Skeletal muscle satellite cell (primary cell): ENCODE data around the gene LMNA.
A peak's percentile ranks its signal among the peaks of the same experiment; 100 is the strongest.
"Not testable (repeated sequence)": the region's sequence is repeated elsewhere in the genome, so short reads cannot be mapped to it uniquely, and the experiment has no call there.

Experiments
- H3K27me3 ChIP-seq: 2 replicates; pipeline ENCODE4 v1.7.0; 2013; ENCODE audit warnings: low read length; ENCODE audit not compliant: control insufficient read depth, insufficient read depth
- H3K36me3 ChIP-seq: 2 replicates; pipeline ENCODE4 v1.7.0; 2013; ENCODE audit warnings: mild to moderate bottlenecking, control low read depth, low read length; ENCODE audit not compliant: insufficient read depth
- H3K4me1 ChIP-seq: 2 replicates; pipeline ENCODE4 v1.7.0; 2013; ENCODE audit warnings: low read length; ENCODE audit not compliant: control insufficient read depth, insufficient read depth
- H3K4me2 ChIP-seq: 2 replicates; pipeline ENCODE4 v1.7.0; 2013; ENCODE audit warnings: mild to moderate bottlenecking, low read length
- H3K4me3 ChIP-seq: 2 replicates; pipeline ENCODE4 v1.7.0; 2013; ENCODE audit warnings: low read length
- H3K9ac ChIP-seq: 2 replicates; pipeline ENCODE4 v1.7.0; 2013; ENCODE audit warnings: mild to moderate bottlenecking, low read depth, low read length, moderate library complexity
- H3K9me3 ChIP-seq: replicated peaks from 2 replicates; pipeline ENCODE4 v1.7.0; 2013; ENCODE audit warnings: mild to moderate bottlenecking, control low read depth, low read length

The LMNA gene

GRCh38 chr1:156118177-156118868, 3.8 kb downstream of the LMNA start:
- Histone ChIP-seq H3K4me1 (peaks cover 64% of the 10 kb centered on the region), H3K36me3 (peaks cover 42% of the 10 kb centered on the region), H3K27me3 (no peaks in the 10 kb centered on the region)

GRCh38 chr1:156119503-156120209, 5.1 kb downstream of the LMNA start:
- Histone ChIP-seq H3K9me3 (no peaks in the 10 kb centered on the region), H3K9ac (peak overlapping the region; percentile 91), H3K36me3 (peaks cover 42% of the 10 kb centered on the region), H3K4me3 (peak overlapping the region; percentile 69), H3K4me2 (peak overlapping the region; percentile 94), H3K4me1 (peaks cover 67% of the 10 kb centered on the region), H3K27me3 (no peaks in the 10 kb centered on the region)

More at GRCh38 chr1:156118177-156118868, 3.8 kb downstream of the LMNA start:
- Histone ChIP-seq H3K9ac (peak overlapping the region; percentile 100), H3K4me2 (peak overlapping the region; percentile 94), H3K9me3 (no peaks in the 10 kb centered on the region), H3K4me3 (peak overlapping the region; percentile 99)

GRCh38 chr1:156120318-156120717, 5.8 kb downstream of the LMNA start:
- Histone ChIP-seq H3K9me3 (no peaks in the 10 kb centered on the region), H3K4me1 (peaks cover 74% of the 10 kb centered on the region), H3K27me3 (no peaks in the 10 kb centered on the region), H3K4me2 (peak overlapping the region; percentile 94), H3K4me3 (peak overlapping the region; percentile 69), H3K36me3 (peaks cover 36% of the 10 kb centered on the region), H3K9ac (peak overlapping the region; percentile 91)

- peak overlapping the region; percentile 91 for H3K9ac ChIP-seq
- peaks cover 29% of the 10 kb centered on the region for H3K36me3 ChIP-seq
- peaks cover 80% of the 10 kb centered on the region for H3K4me1 ChIP-seq
- peak overlapping the region; percentile 69 for H3K4me3 ChIP-seq
- not testable (repeated sequence) for H3K27me3 ChIP-seq, H3K9me3 ChIP-seq
- peak overlapping the region; percentile 94 for H3K4me2 ChIP-seq
These were observed 6.5 kb downstream of the LMNA start for GRCh38 chr1:156121005-156121404.

GRCh38 chr1:156121457-156121856, 6.9 kb downstream of the LMNA start:
- peaks cover 26% of the 10 kb centered on the region for H3K36me3 ChIP-seq

GRCh38 chr1:156122086-156122485, 7.6 kb downstream of the LMNA start:
- Histone ChIP-seq H3K27me3 (no peaks in the 10 kb centered on the region), H3K4me3 (peak overlapping the region; percentile 69), H3K9me3 (no peaks in the 10 kb centered on the region), H3K4me2 (peak overlapping the region; percentile 94), H3K36me3 (peaks cover 26% of the 10 kb centered on the region), H3K9ac (peak overlapping the region; percentile 91), H3K4me1 (peaks cover 89% of the 10 kb centered on the region)

More at GRCh38 chr1:156121457-156121856, 6.9 kb downstream of the LMNA start:
- H3K4me1 ChIP-seq = peaks cover 83% of the 10 kb centered on the region
- peak overlapping the region; percentile 69 for H3K4me3 ChIP-seq
- peak overlapping the region; percentile 94 for H3K4me2 ChIP-seq
- no peaks in the 10 kb centered on the region for H3K9me3 ChIP-seq
- H3K27me3 ChIP-seq = no peaks in the 10 kb centered on the region
- peak overlapping the region; percentile 91 for H3K9ac ChIP-seq

GRCh38 chr1:156122519-156123355, 8.2 kb downstream of the LMNA start:
- H3K9me3 ChIP-seq = no peaks in the 10 kb centered on the region
- no peaks in the 10 kb centered on the region for H3K27me3 ChIP-seq
- H3K4me2 ChIP-seq = peak overlapping the region; percentile 94
- peak overlapping the region; percentile 91 for H3K9ac ChIP-seq
- peaks cover 23% of the 10 kb centered on the region for H3K36me3 ChIP-seq
- H3K4me3 ChIP-seq = peak overlapping the region; percentile 69
- H3K4me1 ChIP-seq = peaks cover 93% of the 10 kb centered on the region

GRCh38 chr1:156123356-156124196, 9.1 kb downstream of the LMNA start:
- Histone ChIP-seq H3K4me2 (peak overlapping the region; percentile 94), H3K36me3 (peaks cover 28% of the 10 kb centered on the region), H3K4me1 (peaks cover 94% of the 10 kb centered on the region), H3K27me3 (no peaks in the 10 kb centered on the region), H3K4me3 (peak overlapping the region; percentile 69), H3K9ac (peak overlapping the region; percentile 91), H3K9me3 (no peaks in the 10 kb centered on the region)

- Histone ChIP-seq H3K4me3 (peak overlapping the region; percentile 31), H3K4me1 (peaks cover 97% of the 10 kb centered on the region), H3K9ac (peak overlapping the region; percentile 87), H3K36me3 (peaks cover 32% of the 10 kb centered on the region), H3K4me2 (peak overlapping the region; percentile 70), H3K9me3 (no peaks in the 10 kb centered on the region), H3K27me3 (no peaks in the 10 kb centered on the region)
These were observed 10.3 kb downstream of the LMNA start for GRCh38 chr1:156124557-156125483.

- peak overlapping the region; percentile 87 for H3K9ac ChIP-seq
These were observed 11.0 kb downstream of the LMNA start for GRCh38 chr1:156125544-156125943.

More at GRCh38 chr1:156125544-156125943, 11.0 kb downstream of the LMNA start:
- peaks cover 27% of the 10 kb centered on the region for H3K36me3 ChIP-seq
- peak overlapping the region; percentile 76 for H3K4me2 ChIP-seq
- not testable (repeated sequence) for H3K4me3 ChIP-seq, H3K9me3 ChIP-seq, H3K27me3 ChIP-seq
- peaks cover 96% of the 10 kb centered on the region for H3K4me1 ChIP-seq
